NCI-H1436 treated with DMSO at 0.1 percent for 48 hours (cell line): ENCODE measurements around the gene TMEM181.
"Not testable (repeated sequence)": the region's sequence is repeated elsewhere in the genome, so short reads cannot be mapped to it uniquely, and the experiment has no call there.

Experiments used
- DNase-seq: peaks from one replicate; lab custom pipeline; 2025; lab: John Stamatoyannopoulos, UW

Gene TMEM181

DNA sequence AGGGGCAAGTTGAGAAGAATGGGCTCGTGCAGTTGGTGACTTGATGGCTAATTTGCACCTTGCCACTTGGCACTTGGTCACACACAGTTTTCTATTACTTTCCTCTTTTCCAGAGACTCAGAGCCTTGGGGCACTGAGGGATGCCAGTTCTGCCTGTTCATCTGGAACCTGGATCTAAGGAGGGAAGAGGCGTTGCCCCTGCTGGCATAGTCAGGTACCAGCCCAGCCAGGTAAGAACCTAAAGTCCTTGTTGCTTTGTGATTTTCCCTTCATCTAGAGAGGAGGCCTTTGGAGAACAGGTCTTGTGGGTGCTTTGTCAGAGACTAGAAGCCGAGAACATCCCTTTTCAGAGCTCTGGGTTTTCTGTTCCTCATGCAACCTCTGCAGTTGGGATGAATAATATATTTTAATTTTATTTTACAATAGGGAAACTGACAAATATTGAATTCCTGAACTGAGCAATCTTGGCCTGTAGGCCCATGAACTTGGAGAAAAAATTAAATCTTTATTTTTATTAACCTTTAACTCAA is 101.3 kb downstream of the TMEM181 start:
- DNase-seq: no peak

DNA sequence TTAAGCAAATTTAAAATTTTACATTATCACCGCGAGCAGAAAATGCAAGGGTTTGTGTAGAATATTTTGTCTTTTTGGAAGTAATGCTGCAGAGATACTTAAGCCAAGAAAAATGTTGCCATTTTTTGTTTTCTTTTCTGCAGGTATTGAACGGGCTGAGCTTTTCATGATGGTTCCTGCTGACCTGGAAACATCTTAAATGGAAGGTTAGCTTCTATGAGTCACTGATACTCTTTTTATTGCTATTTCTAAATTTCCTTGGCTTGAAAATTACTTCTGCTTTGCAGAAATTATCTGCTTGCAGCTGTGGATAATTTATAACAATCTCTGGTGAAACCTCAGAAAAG is 102.7 kb downstream of the TMEM181 start:
- DNase-seq: no peak

DNA sequence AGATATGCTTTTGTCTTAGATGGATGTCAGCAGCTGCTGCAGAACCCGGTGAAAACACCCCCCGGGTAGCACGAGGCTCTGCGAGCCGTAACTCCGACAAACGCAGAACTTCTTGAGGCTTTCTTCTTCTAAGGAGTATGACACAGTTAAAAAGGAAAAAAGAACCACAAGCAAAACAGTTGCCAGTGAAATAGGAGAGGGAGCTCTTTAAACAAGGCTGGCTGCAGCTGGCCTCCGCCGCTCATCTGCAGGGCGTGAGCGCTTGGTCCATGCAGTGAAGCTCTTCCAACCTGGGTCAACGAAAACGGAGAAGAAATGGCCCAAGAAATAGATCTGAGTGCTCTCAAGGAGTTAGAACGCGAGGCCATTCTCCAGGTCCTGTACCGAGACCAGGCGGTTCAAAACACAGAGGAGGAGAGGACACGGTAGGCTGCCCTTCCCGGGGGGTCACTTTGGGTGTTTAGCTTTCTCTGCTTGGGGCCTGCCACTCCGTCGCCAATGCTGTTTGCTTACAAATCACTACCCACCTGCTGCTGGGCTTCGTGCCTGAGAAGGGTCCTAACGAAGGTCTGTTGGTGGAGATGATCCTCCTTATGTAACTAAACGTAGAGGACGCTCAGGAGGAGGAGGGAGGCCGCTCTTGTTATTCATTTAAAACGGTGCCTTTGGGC is 103.2 kb downstream of the TMEM181 start:
- DNase-seq: no peak

- no peak for DNase-seq
These were observed 103.8 kb downstream of the TMEM181 start for GRCh38 chr6:158663625-158664165.

DNA sequence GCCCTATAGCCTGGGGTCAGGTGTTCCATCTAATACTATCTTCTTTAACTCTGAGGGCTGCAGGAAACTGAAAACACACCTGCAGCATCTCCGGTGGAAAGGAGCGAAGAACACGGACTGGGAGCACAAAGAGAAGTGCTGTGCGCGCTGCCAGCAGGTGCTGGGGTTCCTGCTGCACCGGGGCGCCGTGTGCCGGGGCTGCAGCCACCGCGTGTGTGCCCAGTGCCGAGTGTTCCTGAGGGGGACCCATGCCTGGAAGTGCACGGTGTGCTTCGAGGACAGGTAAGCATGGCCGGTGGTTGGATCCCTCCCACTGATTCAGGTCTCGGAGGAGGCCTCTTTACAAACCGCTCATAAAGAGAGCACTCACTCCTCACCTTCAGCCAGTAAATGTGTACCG is 105.4 kb downstream of the TMEM181 start:
- DNase-seq: no peak

DNA sequence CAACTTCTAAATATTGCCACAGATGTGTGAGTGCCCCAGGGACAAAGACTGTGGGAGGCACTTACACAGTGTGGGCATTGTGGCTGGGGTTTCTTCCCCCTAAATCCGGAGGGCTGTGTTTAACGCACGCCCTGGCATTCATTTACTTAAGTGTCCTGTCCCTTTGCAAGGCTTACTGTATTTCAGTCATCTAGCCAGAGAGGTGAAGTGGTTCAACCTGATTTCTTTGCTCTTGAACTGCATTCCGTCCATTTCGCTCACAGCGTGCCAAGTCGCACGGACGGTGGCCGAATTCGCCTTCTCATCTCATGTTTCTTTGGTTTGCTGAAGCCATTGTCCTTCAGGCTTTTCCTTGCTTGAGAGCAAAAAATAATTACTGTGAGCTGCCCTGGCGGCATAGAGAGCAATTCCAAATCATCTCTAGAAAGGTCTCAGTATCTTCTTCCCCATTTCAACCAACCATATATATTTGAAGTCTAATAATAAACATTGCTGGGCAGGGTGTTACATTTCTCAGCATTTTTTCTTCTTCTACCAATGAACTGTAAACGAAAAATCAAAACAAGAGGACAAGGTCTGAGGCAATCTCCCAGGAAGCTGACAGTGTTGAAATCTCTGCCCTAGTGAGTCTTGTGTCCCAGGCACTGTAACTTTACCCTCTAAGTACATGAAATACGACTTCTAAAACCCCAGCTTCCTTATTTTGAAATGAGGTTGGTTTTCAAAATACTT is 106.9 kb downstream of the TMEM181 start:
- no peak for DNase-seq

GRCh38 chr6:158667360-158667981 is 107.6 kb downstream of the TMEM181 start:
- no peak for DNase-seq

GRCh38 chr6:158668707-158669103 is 108.8 kb downstream of the TMEM181 start:
- DNase-seq: no peak

DNA sequence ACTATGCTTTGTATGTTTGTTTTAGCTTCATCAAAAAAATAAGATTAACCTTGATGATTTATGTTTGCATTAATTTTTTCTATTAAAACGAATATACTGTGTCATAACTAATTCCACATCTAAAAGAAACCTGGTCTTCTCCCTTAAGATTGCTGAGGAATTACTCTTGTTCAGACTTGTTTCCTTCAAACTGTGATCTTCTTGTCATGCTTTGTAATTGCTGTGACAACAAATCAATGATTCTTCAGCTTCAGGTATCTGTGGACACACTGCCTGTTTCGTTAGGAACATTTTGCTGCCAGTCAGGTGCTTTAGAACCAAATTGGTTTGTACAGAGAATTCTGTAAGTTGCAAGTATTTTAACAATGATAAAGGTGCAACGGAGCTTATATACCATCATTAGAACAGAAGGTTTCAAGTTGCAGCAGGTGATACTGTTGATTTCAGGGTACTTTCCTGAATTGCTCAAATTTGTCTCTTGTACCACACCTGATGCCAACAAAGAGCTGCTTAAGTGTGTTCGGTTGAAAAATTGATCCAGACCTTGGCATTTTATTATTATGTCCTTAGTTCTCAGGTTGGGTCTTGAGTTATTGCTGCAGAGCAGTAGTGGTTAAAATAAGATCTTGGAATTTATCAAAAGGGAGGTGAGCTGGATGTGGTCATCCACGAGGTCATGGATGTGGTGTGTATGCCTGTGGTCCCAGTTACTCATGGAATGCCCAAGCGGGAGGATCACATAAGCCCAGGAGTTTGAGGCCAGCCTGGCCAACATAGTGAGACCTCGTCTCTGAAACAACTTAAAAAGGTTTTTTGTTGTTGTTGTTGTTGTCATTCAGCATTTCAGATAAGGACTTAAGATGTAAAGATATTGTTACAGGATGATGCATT is 109.5 kb downstream of the TMEM181 start:
- DNase-seq: no peak

DNA sequence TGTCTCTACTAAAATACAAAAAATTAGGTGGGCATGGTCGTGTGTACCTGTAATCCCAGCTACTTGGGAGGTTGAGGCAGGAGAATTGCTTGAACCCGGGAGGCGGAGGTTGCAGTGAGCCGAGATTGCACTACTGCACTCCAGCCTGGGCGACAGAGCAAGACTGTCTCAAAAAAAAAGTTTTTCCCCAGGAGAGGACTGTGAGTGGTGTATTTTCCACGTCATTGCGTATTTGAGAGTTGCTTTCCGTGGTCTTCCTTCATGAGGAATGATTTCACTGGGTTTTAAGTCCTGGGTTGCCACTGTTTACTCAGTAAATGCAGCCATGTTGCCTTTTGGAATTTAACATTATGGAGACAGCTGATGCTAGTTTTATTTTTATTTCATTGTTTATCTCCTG is 112.2 kb downstream of the TMEM181 start:
- not testable (repeated sequence) for DNase-seq

DNA sequence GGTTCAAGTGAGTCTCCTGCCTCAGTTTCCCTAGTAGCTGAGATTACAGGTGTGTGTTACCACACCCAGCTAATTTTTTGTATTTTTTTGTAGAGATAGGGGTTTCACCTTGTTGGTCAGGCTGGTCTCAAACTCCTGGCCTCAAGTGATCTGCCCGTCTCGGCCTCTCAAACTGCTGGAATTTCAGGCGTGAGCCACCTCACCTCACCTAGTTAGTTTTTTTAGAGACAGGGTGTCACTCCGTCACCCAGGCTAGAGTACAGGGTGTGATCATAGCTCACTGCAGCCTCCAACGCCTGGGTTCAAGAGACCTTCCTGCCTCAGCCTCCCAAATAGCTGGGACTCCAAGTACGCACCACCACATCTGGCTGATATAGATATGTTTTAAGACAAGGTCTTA is 112.8 kb downstream of the TMEM181 start:
- no peak for DNase-seq

GRCh38 chr6:158674342-158675131 is 114.6 kb downstream of the TMEM181 start:
- no peak for DNase-seq

- DNase-seq: not testable (repeated sequence)
These were observed 117.2 kb downstream of the TMEM181 start for GRCh38 chr6:158677094-158677493.

- DNase-seq: no peak
These were observed 118.2 kb downstream of the TMEM181 start for GRCh38 chr6:158677906-158678578.

GRCh38 chr6:158680015-158680414 is 120.1 kb downstream of the TMEM181 start:
- DNase-seq: no peak

DNA sequence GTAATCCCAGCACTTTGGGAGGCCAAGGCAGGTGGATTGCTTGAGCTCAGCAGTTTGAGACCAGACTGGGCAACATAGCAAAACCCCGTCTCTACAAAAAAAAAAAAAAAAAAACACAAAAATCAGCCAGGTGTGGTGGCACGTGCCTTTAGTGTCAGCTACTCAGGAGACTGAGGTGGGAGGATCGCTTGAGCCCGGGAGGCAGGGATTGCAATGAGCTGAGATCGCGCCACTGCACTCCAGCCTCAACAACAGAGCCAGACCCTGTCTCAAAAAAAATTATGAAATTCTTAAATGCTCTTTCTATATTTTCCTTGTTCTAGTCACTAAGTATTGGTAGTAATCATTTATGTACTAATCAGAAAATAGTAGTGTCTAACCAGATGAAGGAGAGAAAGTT is 120.6 kb downstream of the TMEM181 start:
- DNase-seq: no peak

DNA sequence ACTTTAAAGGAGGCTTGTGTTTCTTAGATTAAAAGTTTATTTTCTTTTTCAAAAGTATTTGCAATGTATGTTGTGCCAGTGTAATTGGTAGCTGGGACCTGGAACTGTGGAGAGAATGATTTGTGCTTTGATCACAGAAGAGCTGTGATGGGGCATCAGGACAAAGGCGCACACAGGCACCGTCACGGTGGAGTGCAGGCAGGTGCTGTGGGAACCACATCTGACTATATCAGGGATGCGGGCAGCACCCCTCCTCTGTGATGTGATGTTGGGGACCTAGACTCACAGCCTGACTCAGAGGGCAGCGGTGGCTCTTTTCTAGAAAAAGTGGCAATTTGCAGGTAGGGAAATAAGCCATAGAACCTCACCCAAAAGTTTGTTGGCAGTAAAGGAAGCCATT is 124.4 kb downstream of the TMEM181 start:
- no peak for DNase-seq

DNA sequence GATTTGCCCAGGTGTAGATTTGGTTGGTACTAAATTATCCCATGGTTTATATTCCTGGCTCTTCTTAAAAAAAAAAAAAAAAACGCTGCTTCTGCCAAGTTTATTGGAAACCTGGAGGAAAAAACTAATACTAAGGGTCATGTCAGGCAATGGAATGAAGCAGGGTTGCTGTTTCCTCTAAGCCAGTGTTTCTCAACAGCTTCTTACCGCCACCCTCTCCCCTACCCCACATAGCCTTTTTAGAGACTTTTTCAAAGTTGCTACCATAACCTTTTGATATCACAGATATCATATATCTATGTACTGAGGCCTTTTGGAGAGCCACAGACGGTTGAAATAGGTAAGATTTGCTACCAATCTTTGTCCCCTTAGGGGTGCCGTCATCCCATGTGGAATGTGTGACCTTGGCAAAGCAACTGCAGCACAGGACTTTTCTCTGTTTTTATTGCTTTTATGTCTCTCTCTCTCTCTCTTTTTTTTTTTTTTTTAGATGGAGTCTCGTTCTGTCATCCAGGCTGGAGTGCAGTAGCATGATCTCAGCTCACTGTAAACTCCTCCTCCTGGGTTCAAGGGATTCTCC is 124.9 kb downstream of the TMEM181 start:
- DNase-seq: no peak
